Esophagus squamous epithelium (tissue), 4 donors: Measurements from ENCODE around the gene OR11H6.

Experiments used
- CTCF ChIP-seq, 6 experiments: fragments of 450-650 bp in 4 of 6; fragments of 200-600 bp in 2 of 6; sonication (generic) in 2 of 6; IDR thresholded peaks; one replicate each; pipeline ENCODE4 v1.5.1; 2016 to 2019; ENCODE audit warnings: antibody characterized with exemption in 6 of 6, mild to moderate bottlenecking in 4 of 6, moderate library complexity in 4 of 6
- POLR2A ChIP-seq, 4 donors: fragments of 450-650 bp; IDR thresholded peaks; one replicate each; pipeline ENCODE4 v1.6.1; 2017; ENCODE audit warnings: antibody characterized with exemption in 4 of 4, mild to moderate bottlenecking in 4 of 4, moderate library complexity in 3 of 4

DNA sequence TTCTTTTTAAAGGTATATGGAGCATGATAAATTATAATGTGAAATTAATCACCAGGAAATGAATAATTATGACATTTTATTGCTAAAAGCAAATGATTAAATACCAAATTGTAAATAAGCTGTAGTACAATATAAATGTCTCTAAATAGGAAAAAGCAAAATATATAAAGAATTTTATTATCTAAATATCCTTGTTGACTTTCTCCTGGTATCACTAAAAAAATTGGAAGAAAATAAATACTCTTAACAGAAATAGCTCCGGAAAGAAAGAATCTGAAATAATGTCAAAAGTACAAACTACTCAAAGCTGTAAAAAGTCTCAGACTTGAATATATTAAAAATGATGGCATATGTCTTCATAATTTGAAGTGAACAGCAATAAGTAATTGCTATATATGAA, 5.2 kb downstream of the OR11H6 start, which contains the start of gene OR11H7:
- TF ChIP-seq CTCF (IDR thresholded peaks at IDR 0.05) (no peak), POLR2A (IDR thresholded peaks at IDR 0.05) (no peak)
